Omental fat pad (tissue), 4 donors: ENCODE results near the gene PVR. TPM values are rescaled to one million over a fixed set of nuclear protein-coding genes. Genes with fewer than 3 reads are reported as not detected.

Experiments
- total RNA-seq, 4 donors: library from RNA; depleted of rRNA; stranded (reverse); fragments of >200 nt; gene quantifications; one replicate each; pipeline ENCODE4 v1.1.0, GENCODE V29; 2016

The PVR gene
- total RNA-seq, 4 donors from 2014 or later, result 17.0 to 93.9 (median 28.6) TPM

Other genes with a start within 250 kb of the PVR start
- gene ZNF285, start 242.3 kb upstream of the PVR start, total RNA-seq, result 1 to 10 TPM; 1.1 to 6.5 (median 2.5) TPM
- 1 to 10 TPM; 2.2 to 6.3 (median 4.8) TPM for gene ZNF229, start 195.4 kb upstream of the PVR start, total RNA-seq
- 10 to 100 TPM in 1 of 4 donors, 1 to 10 TPM in 3; 4.8 to 14.5 (median 7.3) TPM for gene ZNF180, start 143.4 kb upstream of the PVR start, total RNA-seq
- gene CEACAM20, start 114.2 kb upstream of the PVR start, total RNA-seq, result not detected
- not detected for gene IGSF23, start 30.3 kb upstream of the PVR start, total RNA-seq
- 1 to 10 TPM; 2.1 to 6.8 (median 3.8) TPM for gene CEACAM19, start 27.6 kb downstream of the PVR start, total RNA-seq
- gene CEACAM16, start 55.2 kb downstream of the PVR start, total RNA-seq, result not detected
- gene BCL3, start 104.8 kb downstream of the PVR start, total RNA-seq, result 100 to 1,000 TPM in 1 of 4 donors, 10 to 100 TPM in 3; 12.2 to 113 (median 46.2) TPM
- under 1 TPM in 1 of 4 donors, not detected in 3; 0.46 TPM for gene CBLC, start 134.0 kb downstream of the PVR start, total RNA-seq
- gene BCAM, start 165.2 kb downstream of the PVR start, total RNA-seq, result 10 to 100 TPM; 37.0 to 55.0 (median 43.0) TPM
- 100 to 1,000 TPM in 2 of 4 donors, 10 to 100 TPM in 2; 58.6 to 129 (median 90.2) TPM for gene NECTIN2, start 202.4 kb downstream of the PVR start, total RNA-seq
- gene TOMM40, start 247.3 kb downstream of the PVR start, total RNA-seq, result 100 to 1,000 TPM in 1 of 4 donors, 10 to 100 TPM in 3; 37.2 to 121 (median 44.2) TPM